GM19099 (cell line): Measurements from ENCODE around the gene CBX2.

ENCODE experiments used
- POLR2A ChIP-seq: IDR thresholded peaks from 3 replicates; pipeline ENCODE4 v1.6.1; 2011; ENCODE audit warnings: low read depth; ENCODE audit not compliant: insufficient read length; ENCODE audit errors: extremely low read depth

CBX2 gene

GRCh38 chr17:79786930-79787643, 9.1 kb downstream of the CBX2 start:
- no peak for TF ChIP-seq POLR2A

- TF ChIP-seq POLR2A, result no peak
Observed at GRCh38 chr17:79788455-79788854, 10.5 kb downstream of the CBX2 start.

GRCh38 chr17:79788989-79789942, 11.3 kb downstream of the CBX2 start:
- TF ChIP-seq POLR2A, result no peak

GRCh38 chr17:79789943-79790804, 12.2 kb downstream of the CBX2 start:
- no peak for TF ChIP-seq POLR2A

GRCh38 chr17:79790805-79791734, 13.1 kb downstream of the CBX2 start:
- TF ChIP-seq POLR2A, result no peak

- no peak for TF ChIP-seq POLR2A
Observed at GRCh38 chr17:79791735-79792161, 13.8 kb downstream of the CBX2 start.

- TF ChIP-seq POLR2A, result no peak
Observed at GRCh38 chr17:79792341-79792871, 14.5 kb downstream of the CBX2 start.

GRCh38 chr17:79792984-79793923, 15.3 kb downstream of the CBX2 start:
- no peak for TF ChIP-seq POLR2A

- no peak for TF ChIP-seq POLR2A
Observed at GRCh38 chr17:79793924-79794304, 16.0 kb downstream of the CBX2 start.

GRCh38 chr17:79794659-79795511, 16.9 kb downstream of the CBX2 start:
- no peak for TF ChIP-seq POLR2A

- no peak for TF ChIP-seq POLR2A
Observed at GRCh38 chr17:79795795-79796443, 18.0 kb downstream of the CBX2 start.

GRCh38 chr17:79796444-79796762, 18.5 kb downstream of the CBX2 start:
- no peak for TF ChIP-seq POLR2A
